Erythroblast (primary cell): ENCODE data around the gene GPR137B.

Experiments used
- GATA1 ChIP-seq: IDR thresholded peaks from 2 replicates; pipeline ENCODE4 v1.6.1; 2011; ENCODE audit warnings: low read depth, mild to moderate bottlenecking, control low read depth, low read length, moderate library complexity
- POLR2A ChIP-seq: IDR thresholded peaks from 2 replicates; pipeline ENCODE4 v1.6.1; 2011; ENCODE audit warnings: mild to moderate bottlenecking, low read length

GRCh38 chr1:236258114-236258622, 115.8 kb downstream of the GPR137B start:
- TF ChIP-seq POLR2A, result no peak
- no peak for TF ChIP-seq GATA1
